ENCODE results near the gene CRTAC1. TPM values are rescaled to one million over a fixed set of nuclear protein-coding genes. Genes with fewer than 3 reads are reported as not detected.

Gene CRTAC1
- total RNA-seq, 1 donor from 2014 or later, result 0.63 TPM

DNA sequence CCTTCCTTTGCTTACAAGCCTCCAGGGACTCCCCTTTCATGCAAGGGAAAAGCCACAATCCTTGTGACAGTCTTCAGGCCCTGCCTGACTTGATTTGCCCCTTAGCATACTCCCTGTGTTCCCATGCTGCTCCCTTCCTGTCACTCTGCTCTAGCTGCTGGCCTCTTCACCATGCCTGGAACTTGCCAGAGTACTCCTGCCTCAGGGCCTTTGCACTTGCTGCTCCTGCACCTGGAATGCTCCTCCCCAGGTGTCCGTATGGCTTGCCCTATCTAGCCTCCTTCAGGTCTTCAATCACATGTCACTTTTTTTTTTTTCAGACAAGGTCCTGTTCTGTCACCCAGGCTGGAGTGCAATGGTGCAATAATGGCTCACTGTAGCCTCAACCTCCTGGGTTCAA, 203.5 kb downstream of the CRTAC1 start:
- TF ChIP-seq CTCF (IDR thresholded peaks at IDR 0.05; ENCODE audit: unreplicated experiment), result no peak
- no peaks in the 10 kb centered on the region for H3K36me3 Mint-ChIP-seq
- H3K27me3 Mint-ChIP-seq (ENCODE audit: low read depth), result peaks cover 61% of the 10 kb centered on the region
- no peaks in the 10 kb centered on the region for H3K9me3 Mint-ChIP-seq
- no peaks in the 10 kb centered on the region for H3K4me1 Mint-ChIP-seq
- DNase-seq (ENCODE audit: low spot score in 2 of 2, unreplicated experiment in 2 of 2), result no peak
- no peak overlapping the region for H3K27ac Mint-ChIP-seq
- no peak overlapping the region for H3K4me3 Mint-ChIP-seq

- H3K9me3 Mint-ChIP-seq, result no peaks in the 10 kb centered on the region
- H3K4me3 Mint-ChIP-seq, result no peak overlapping the region
- H3K4me1 Mint-ChIP-seq, result no peaks in the 10 kb centered on the region
- no peak for DNase-seq (ENCODE audit: low spot score in 2 of 2, unreplicated experiment in 2 of 2)
- H3K36me3 Mint-ChIP-seq, result no peaks in the 10 kb centered on the region
- peaks cover 50% of the 10 kb centered on the region for H3K27me3 Mint-ChIP-seq (ENCODE audit: low read depth)
- no peak overlapping the region for H3K27ac Mint-ChIP-seq
- no peak for TF ChIP-seq CTCF (IDR thresholded peaks at IDR 0.05; ENCODE audit: unreplicated experiment)
Measured at GRCh38 chr10:97825020-97825760, 205.2 kb downstream of the CRTAC1 start.

DNA sequence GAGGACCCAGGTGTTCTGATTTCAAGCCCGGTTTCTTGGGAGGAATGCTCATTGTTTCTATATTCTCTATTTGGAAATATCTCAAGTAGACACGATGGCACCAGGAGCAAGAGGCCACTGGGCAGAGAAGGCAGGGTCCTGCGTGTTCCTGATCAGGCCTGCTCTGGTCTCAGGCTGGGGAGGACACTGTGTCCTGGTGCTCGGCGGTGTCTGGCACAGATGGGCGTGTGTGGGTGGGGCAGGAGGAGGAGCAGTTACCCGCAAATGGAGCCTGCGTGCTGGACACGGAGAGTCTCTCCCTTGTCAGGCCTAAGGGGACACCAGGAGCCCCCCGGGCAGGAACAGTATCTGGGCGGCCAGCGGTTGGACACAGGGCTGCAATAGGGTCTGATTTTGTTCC, 206.7 kb downstream of the CRTAC1 start:
- no peaks in the 10 kb centered on the region for H3K4me1 Mint-ChIP-seq
- no peak overlapping the region for H3K27ac Mint-ChIP-seq
- no peak for DNase-seq (ENCODE audit: low spot score in 2 of 2, unreplicated experiment in 2 of 2)
- H3K4me3 Mint-ChIP-seq, result no peak overlapping the region
- no peaks in the 10 kb centered on the region for H3K9me3 Mint-ChIP-seq
- H3K27me3 Mint-ChIP-seq (ENCODE audit: low read depth), result peaks cover 44% of the 10 kb centered on the region
- TF ChIP-seq CTCF (IDR thresholded peaks at IDR 0.05; ENCODE audit: unreplicated experiment), result no peak
- no peaks in the 10 kb centered on the region for H3K36me3 Mint-ChIP-seq

DNA sequence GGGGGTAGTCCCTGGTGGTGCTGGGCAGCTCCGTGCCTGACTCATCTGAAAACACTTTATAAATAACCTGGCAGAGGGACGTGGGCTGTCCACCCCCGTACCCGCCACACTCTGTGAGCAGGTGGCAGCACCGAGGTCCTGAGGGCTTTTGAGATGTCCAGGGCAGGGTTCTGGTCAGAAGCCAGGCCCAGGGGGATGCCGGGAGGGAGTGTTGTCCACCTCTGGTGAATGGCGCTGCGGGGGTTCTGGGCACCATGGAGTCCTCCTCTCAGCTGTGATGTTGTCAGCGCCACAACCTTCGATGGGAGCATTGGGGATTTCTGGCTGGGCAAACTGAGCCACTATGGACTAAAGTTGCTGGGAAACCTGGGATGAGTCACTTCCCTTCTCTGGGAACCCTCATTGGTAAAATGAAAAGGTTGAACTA, 208.1 kb downstream of the CRTAC1 start:
- Mint-ChIP-seq H3K36me3 (no peaks in the 10 kb centered on the region), H3K9me3 (no peaks in the 10 kb centered on the region), H3K27me3 (ENCODE audit: low read depth) (peaks cover 42% of the 10 kb centered on the region), H3K27ac (no peak overlapping the region), H3K4me3 (no peak overlapping the region), H3K4me1 (no peaks in the 10 kb centered on the region)
- no peak for DNase-seq (ENCODE audit: low spot score in 2 of 2, unreplicated experiment in 2 of 2)
- TF ChIP-seq CTCF (IDR thresholded peaks at IDR 0.05; ENCODE audit: unreplicated experiment), result no peak

DNA sequence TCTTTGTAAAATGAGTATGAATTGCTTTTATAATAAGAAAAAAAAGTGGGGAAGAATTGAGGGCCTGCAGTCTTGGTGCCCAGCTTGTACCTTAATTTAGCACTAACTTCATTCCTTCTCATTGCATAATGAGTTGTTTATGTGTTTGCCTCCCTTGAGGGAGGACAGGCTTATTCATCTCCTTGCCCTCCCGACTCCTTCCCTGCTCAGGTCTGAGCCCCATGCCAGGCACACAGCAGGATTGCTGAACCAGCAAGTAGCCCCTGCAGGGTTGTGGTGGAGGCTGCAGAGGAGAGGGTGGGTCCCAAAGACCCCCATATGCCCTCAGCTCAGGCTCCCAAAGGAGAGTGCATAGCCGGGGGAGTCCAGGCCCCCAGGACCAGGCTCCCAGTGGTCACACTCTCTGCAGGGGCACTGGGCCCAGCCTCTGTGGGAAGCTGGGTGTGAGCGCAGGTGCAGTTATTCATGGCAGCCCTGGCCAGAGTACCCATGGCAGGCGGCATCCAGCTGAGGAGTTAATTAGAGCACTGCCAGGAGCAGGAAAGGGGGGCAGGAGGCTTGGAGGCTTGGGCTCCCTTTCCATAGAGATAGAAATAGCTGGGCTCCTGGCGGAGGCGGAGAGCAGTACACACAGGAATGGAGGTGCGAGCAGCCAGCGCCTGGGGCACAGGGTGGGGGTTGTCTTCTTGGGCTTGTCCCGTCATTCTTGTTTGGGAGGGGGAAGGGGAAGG, 208.9 kb downstream of the CRTAC1 start:
- no peak for DNase-seq (ENCODE audit: low spot score in 2 of 2, unreplicated experiment in 2 of 2)
- no peaks in the 10 kb centered on the region for H3K36me3 Mint-ChIP-seq

More for the DNA sequence above, 208.9 kb downstream of the CRTAC1 start:
- Mint-ChIP-seq H3K4me3 (no peak overlapping the region), H3K9me3 (no peaks in the 10 kb centered on the region), H3K27ac (no peak overlapping the region), H3K4me1 (no peaks in the 10 kb centered on the region), H3K27me3 (ENCODE audit: low read depth) (peaks cover 42% of the 10 kb centered on the region)
- TF ChIP-seq CTCF (IDR thresholded peaks at IDR 0.05; ENCODE audit: unreplicated experiment), result no peak
